ENCODE measurements around the gene TRAIP.

Gene TRAIP

DNA sequence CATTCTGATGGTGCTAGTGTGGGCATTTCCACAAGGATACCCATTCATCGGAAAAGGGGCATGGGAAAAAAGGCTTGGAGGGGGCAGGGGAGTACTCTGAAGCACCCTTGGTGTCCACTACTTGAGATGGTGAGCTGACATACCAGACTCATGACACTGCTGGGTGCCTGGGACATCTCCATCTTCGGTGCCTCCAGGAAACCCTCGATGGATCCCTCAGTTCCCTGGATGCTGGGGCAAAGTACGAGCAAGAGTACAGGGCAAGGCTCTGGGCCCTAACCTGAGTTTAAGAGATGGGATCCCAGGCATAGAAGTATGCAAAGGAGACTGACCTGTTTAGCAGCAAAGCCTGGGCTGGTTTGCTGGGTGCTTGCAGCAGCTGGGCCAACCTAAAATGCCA lies 64.8 kb downstream of the TRAIP start:
- H3K4me3 ChIP-seq (ENCODE audit: low read depth, low read length), result no peak overlapping the region
- DNase-seq (ENCODE audit: low read depth), result no peak
- TF ChIP-seq, protein P1, sequence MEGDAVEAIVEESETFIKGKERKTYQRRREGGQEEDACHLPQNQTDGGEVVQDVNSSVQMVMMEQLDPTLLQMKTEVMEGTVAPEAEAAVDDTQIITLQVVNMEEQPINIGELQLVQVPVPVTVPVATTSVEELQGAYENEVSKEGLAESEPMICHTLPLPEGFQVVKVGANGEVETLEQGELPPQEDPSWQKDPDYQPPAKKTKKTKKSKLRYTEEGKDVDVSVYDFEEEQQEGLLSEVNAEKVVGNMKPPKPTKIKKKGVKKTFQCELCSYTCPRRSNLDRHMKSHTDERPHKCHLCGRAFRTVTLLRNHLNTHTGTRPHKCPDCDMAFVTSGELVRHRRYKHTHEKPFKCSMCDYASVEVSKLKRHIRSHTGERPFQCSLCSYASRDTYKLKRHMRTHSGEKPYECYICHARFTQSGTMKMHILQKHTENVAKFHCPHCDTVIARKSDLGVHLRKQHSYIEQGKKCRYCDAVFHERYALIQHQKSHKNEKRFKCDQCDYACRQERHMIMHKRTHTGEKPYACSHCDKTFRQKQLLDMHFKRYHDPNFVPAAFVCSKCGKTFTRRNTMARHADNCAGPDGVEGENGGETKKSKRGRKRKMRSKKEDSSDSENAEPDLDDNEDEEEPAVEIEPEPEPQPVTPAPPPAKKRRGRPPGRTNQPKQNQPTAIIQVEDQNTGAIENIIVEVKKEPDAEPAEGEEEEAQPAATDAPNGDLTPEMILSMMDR (IDR thresholded peaks at IDR 0.05; ENCODE audit: insufficient read depth, low read depth, low read length, missing control alignments), result no peak

DNA sequence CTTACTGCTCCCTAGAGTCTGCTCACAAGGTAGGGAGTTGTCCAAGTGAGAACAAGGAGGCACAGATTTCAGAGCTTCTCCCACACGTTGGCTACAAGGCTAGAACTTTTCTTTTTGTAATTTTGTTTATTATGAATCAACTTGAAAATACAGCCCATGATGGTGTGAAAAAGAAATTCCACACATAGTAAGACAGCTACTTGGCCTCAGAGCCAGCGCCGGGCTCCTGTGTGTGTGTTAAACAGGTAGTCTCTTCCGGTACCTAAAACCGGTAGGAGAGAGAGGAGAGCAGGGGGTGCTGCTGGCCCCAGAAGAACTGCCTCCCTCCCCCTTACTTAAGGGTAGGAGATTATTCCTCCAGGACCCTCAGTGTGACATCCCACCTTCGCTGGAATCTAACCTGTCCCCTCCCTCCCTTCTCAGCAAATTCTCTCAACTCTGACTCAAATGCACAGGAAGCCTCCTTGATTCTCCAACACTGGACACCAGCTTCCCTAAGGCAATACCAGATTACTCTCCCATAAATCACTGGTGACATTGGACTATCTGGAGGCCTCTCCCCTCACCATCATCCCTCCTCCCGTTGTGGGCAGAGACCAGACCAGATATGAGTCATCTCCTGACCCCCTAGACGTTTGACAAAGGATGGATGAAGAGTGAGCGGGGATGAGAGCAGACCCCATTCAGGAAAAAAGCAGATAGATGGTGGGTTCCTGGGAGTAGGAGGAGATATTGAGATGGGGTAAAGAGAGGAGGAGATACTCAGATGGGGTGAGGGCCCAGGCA lies 65.5 kb downstream of the TRAIP start:
- no peak overlapping the region for H3K4me3 ChIP-seq (ENCODE audit: low read depth, low read length)
- TF ChIP-seq, protein P1 (IDR thresholded peaks at IDR 0.05; ENCODE audit: insufficient read depth, low read depth, low read length, missing control alignments), result no peak
- no peak for DNase-seq (ENCODE audit: low read depth)

DNA sequence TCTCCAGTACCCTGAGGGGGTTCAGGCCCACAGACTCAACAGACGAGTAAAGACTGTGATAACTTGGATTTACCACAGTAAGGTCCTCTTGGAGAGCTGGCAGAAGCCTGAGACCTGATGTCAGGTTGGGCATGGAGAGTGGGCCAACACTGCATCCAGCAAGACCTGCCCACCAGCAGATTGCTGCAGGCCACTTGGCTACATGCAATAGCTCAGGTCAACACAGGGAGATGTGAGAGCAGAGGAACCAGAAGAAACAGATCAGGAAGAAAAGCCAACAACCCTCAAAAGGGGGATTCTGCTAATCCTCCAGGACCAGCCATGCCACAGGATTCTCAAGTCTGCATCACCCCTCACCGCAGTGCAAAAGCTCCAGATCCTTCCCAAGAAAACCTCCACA lies 68.3 kb downstream of the TRAIP start:
- no peak overlapping the region for H3K4me3 ChIP-seq (ENCODE audit: low read depth, low read length)
- TF ChIP-seq, protein P1 (IDR thresholded peaks at IDR 0.05; ENCODE audit: insufficient read depth, low read depth, low read length, missing control alignments), result no peak
- no peak for DNase-seq (ENCODE audit: low read depth)

DNA sequence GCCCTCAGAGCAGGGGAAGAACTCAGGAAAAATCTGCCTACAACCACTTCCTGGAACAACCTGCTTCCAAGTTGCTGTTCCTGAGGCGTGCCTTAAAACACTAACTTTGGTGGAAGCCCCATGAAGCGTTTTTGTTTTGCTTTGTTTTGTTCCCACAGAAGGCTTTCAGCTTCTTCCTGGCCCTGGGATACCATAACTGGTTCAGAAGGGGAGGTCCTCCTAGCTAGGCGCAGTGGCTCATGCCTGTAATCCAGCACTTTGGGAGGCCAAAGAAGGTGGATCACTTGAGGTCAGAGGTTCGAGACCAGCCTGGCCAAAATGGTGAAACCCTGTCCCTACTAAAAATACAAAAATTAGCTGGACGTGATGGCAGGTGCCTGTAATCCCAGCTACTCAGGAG lies 68.8 kb downstream of the TRAIP start:
- TF ChIP-seq, protein P1 (IDR thresholded peaks at IDR 0.05; ENCODE audit: insufficient read depth, low read depth, low read length, missing control alignments), result no peak
- no peak for DNase-seq (ENCODE audit: low read depth)
- no peak overlapping the region for H3K4me3 ChIP-seq (ENCODE audit: low read depth, low read length)

DNA sequence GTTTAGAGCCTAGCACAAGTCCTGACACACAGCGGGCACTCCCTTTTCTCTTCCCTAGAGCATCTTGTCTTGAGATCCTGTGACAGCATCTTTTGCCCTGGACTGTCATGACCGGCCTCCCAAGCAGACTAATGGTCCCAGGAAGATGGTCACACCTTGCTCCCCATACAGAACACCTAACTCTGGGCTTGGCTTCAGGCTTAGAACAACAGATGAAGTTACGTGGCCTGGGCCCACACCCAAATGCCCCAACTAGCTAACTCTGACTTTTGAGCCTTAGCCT lies 69.2 kb downstream of the TRAIP start:
- TF ChIP-seq, protein P1 (IDR thresholded peaks at IDR 0.05; ENCODE audit: insufficient read depth, low read depth, low read length, missing control alignments), result no peak
- H3K4me3 ChIP-seq (ENCODE audit: low read depth, low read length), result peak overlapping the region; percentile 58
- DNase-seq (ENCODE audit: low read depth), result no peak

DNA sequence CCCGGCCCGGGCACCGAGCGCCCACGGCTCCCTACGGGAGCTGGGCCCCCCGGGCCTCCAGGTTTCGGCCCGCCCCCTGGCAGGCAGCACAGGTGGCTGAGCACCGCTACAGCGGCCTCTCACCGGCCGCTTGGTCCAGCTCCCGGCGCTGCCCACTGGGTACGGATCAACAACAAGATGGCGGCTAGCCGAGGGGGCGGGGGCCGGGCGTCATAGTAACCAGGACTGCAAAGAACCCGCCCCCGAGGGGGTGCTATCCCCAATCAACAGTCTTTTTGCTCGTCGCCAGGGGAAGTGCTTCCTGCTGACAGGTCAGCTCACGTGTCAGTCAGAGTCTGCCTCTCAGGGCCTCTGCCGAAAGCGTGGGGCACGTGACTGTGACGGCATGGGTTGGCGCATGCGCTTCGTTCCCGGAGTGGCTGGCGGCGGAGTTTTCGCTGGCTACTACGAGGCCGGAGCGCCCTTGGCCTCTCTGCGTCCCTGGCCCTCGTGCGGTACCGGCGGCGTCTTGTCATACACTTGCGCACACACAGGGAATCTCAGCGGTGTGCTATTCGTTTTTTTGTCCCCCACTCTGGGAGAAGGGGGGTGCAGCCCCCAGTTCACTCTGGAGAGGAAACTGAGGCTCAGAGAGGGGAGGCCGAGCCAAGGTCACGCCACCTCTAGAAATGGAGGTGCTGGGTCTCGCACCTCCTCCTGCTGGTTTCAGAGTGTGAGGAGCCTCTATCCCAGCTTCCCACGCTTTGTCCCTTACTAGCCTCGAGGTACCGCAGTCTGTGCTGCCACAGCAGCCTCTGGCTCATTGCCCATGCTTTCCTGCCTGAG lies 69.8 kb downstream of the TRAIP start, which contains the start of gene IP6K1:
TSS of gene IP6K1 (minus strand) at position 186 of the 825 bp plus-strand sequence. CDS start 38,502 bp downstream, outside the sequence.
- peak within 1 kb of the TSS; percentile 94 for H3K4me3 ChIP-seq (ENCODE audit: low read depth, low read length)
- TF ChIP-seq, protein P1 (IDR thresholded peaks at IDR 0.05; ENCODE audit: insufficient read depth, low read depth, low read length, missing control alignments), result no peak
- DNase-seq (ENCODE audit: low read depth), result peak; percentile 100
